HepG2 (cell line): ENCODE measurements around the gene TMEM204. TPM values are rescaled to one million over a fixed set of nuclear protein-coding genes. Genes with fewer than 3 reads are reported as not detected.

Experiments used
- ATAC-seq: fragments of 200-7000 bp; cut with Tn5 transposase; 3 replicates; pipeline ENCODE4 v1.9.1; 2020; ENCODE audit warnings: mild to moderate bottlenecking, moderate library complexity
- BruUV-seq: library from RNA; stranded (reverse); fragments of 400-500 nt; replicated peaks from 2 replicates; lab custom pipeline; 2021; lab: Mats Ljungman, UMichigan
- CTCF ChIA-PET: fragments of 300-600 bp; formaldehyde crosslinking; extraction: SDS; loops from one replicate; lab custom pipeline; 2021; ENCODE audit warnings: low total read pairs, inconsistent platforms, low intra/inter-chr PET ratio; lab: Yijun Ruan, JAX
- POLR2A ChIA-PET: fragments of 350-600 bp; sonication (Branson Sonifier 250); formaldehyde crosslinking; loops from one replicate; lab custom pipeline; 2020; ENCODE audit warnings: antibody characterized with exemption, inconsistent platforms; lab: Yijun Ruan, JAX
- DNase-seq: peaks from one replicate; pipeline ENCODE4 v3.0.0-alpha.2; 2015; ENCODE audit warnings: low spot score
- FAIRE-seq: peaks from 3 replicates; lab custom pipeline; 2011; peaks lifted over from hg19 to GRCh38; lab: Jason Lieb, UNC
- H2AFZ ChIP-seq: one replicate; pipeline ENCODE4 v1.6.1; 2011; ENCODE audit warnings: low read length, inconsistent platforms
- H3K27ac ChIP-seq: fragments of 300-600 bp; 3 replicates; pipeline ENCODE4 v1.8.0; 2011; ENCODE audit warnings: mixed run types, mild to moderate bottlenecking, mixed read lengths, low read length, inconsistent platforms; ENCODE audit not compliant: insufficient read depth; ENCODE audit errors: extremely low read length
- H3K27me3 ChIP-seq, 2 experiments: fragments of 200-600 bp in 1 of 2; 2 replicates in 1 of 2; 3 replicates in 1 of 2; pipeline versions ENCODE4 v1.6.0 to v1.8.0; 2011; ENCODE audit warnings: low read length in 2 of 2, mild to moderate bottlenecking in 2 of 2, moderate library complexity in 2 of 2, inconsistent platforms in 1 of 2; ENCODE audit not compliant: insufficient read depth in 2 of 2, control insufficient read depth in 1 of 2
- H3K36me3 ChIP-seq, 2 experiments: fragments of 200-600 bp in 1 of 2; replicated peaks in 1 of 2; 2 replicates in 1 of 2; 3 replicates in 1 of 2; pipeline versions ENCODE4 v1.5.1 to v1.8.0; 2011; ENCODE audit warnings: low read length in 2 of 2, inconsistent platforms in 1 of 2; ENCODE audit not compliant: insufficient read depth in 2 of 2, control insufficient read depth in 1 of 2
- H3K4me1 ChIP-seq: 2 replicates; pipeline ENCODE4 v1.5.1; 2012; ENCODE audit warnings: low read length, inconsistent platforms; ENCODE audit not compliant: insufficient read depth
- H3K4me2 ChIP-seq: 2 replicates; pipeline ENCODE4 v1.6.0; 2011; ENCODE audit warnings: low read depth, low read length, inconsistent platforms
- H3K4me3 ChIP-seq, 3 experiments: fragments of 200-600 bp in 1 of 3; sonication (generic), shearing (Covaris generic) in 1 of 3; replicated peaks in 1 of 3; 2 replicates each; pipeline ENCODE4 v1.5.1; 2011 to 2016; ENCODE audit warnings: low read length in 3 of 3, inconsistent platforms in 2 of 3, low read depth in 2 of 3, mild to moderate bottlenecking in 2 of 3, control low read depth in 1 of 3, mixed read lengths in 1 of 3; ENCODE audit not compliant: insufficient read depth in 1 of 3
- H3K79me2 ChIP-seq: one replicate; pipeline ENCODE4 v1.6.1; 2011; ENCODE audit warnings: low read length, inconsistent platforms; ENCODE audit not compliant: insufficient read depth
- H3K9ac ChIP-seq: 2 replicates; pipeline ENCODE4 v1.6.0; 2011; ENCODE audit warnings: mild to moderate bottlenecking, low read depth, low read length, inconsistent platforms; ENCODE audit not compliant: insufficient read depth
- H3K9me3 ChIP-seq: 2 replicates; pipeline ENCODE4 v1.5.1; 2012; ENCODE audit warnings: mild to moderate bottlenecking, low read length
- H4K20me1 ChIP-seq: 2 replicates; pipeline ENCODE4 v1.6.0; 2011; ENCODE audit warnings: inconsistent platforms, mild to moderate bottlenecking, low read length, moderate library complexity; ENCODE audit not compliant: insufficient read depth
- ATAD3A ChIP-seq: sonication (generic); formaldehyde crosslinking; IDR thresholded peaks from 2 replicates; pipeline ENCODE4 v1.4.0; 2020; ENCODE audit warnings: missing genetic modification reagents
- CEBPZ ChIP-seq: IDR thresholded peaks from 2 replicates; pipeline ENCODE4 v1.6.1; 2012; ENCODE audit warnings: low read length, improper control_type of control experiment
- MXD4 ChIP-seq: IDR thresholded peaks from 2 replicates; pipeline ENCODE4 v1.6.1; 2016; ENCODE audit warnings: mild to moderate bottlenecking, missing biosample characterization, missing genetic modification reagents
- PHB2 ChIP-seq: fragments of 450-650 bp; IDR thresholded peaks from 2 replicates; pipeline ENCODE4 v1.6.1; 2018; ENCODE audit not compliant: partially characterized antibody
- PRDM4 ChIP-seq: sonication (generic); formaldehyde crosslinking; IDR thresholded peaks from 2 replicates; pipeline ENCODE4 v1.9.0; 2021; ENCODE audit warnings: missing genetic modification reagents, borderline replicate concordance
- XRCC5 ChIP-seq: fragments of 200-400 bp; formaldehyde crosslinking; optimal IDR thresholded peaks from 2 replicates; pipeline ENCODE3; 2017; ENCODE audit warnings: mild to moderate bottlenecking, low read length
- ZBTB3 ChIP-seq: sonication (generic); formaldehyde crosslinking; IDR thresholded peaks from 2 replicates; pipeline ENCODE4 v1.4.0; 2020; ENCODE audit warnings: low read depth, mild to moderate bottlenecking, moderate library complexity, missing genetic modification reagents, borderline replicate concordance
- ZFX ChIP-seq: sonication (generic); formaldehyde crosslinking; IDR thresholded peaks from 2 replicates; pipeline ENCODE4 v1.4.0; 2020; ENCODE audit warnings: mild to moderate bottlenecking, low read depth, missing genetic modification reagents, moderate library complexity
- ZNF230 ChIP-seq: sonication (generic); formaldehyde crosslinking; IDR thresholded peaks from 2 replicates; pipeline ENCODE4 v1.4.0; 2020; ENCODE audit warnings: mild to moderate bottlenecking, missing genetic modification reagents
- ZNF547 ChIP-seq: sonication (generic); formaldehyde crosslinking; IDR thresholded peaks from 2 replicates; pipeline ENCODE4 v1.5.1; 2020; ENCODE audit warnings: mild to moderate bottlenecking, missing genetic modification reagents
- ZNF576 ChIP-seq: sonication (generic); formaldehyde crosslinking; IDR thresholded peaks from 2 replicates; pipeline ENCODE4 v1.4.0; 2020; ENCODE audit warnings: mild to moderate bottlenecking, missing genetic modification reagents
- ZNF609 ChIP-seq: sonication (generic); formaldehyde crosslinking; IDR thresholded peaks from 2 replicates; pipeline ENCODE4 v1.4.0; 2020; ENCODE audit warnings: mild to moderate bottlenecking, missing genetic modification reagents, borderline replicate concordance
- ZNF709 ChIP-seq: sonication (generic); formaldehyde crosslinking; IDR thresholded peaks from 2 replicates; pipeline ENCODE4 v1.5.0; 2020; ENCODE audit warnings: mild to moderate bottlenecking, missing genetic modification reagents
- WGBS: methylation state at CpG from one replicate; pipeline ENCODE4 v1.1.6; 2017; ENCODE audit warnings: low lambda C conversion rate; 5-methylcytosine and 5-hydroxymethylcytosine counted together
- in situ Hi-C: cut with HindIII; loops from 2 replicates; pipeline ENCODE4 v1.10.0; 2017; ENCODE audit warnings: low pct_unique_long_range_greater_than_20kb; ENCODE audit not compliant: extremely low pct_ligation_motif_present
- intact Hi-C: fragments of 100-400 bp; cut with micrococcal nuclease; formaldehyde crosslinking; loops from one replicate; pipeline ENCODE4 v1.10.0; 2022; ENCODE audit not compliant: unreplicated experiment
- polyA plus RNA-seq, 8 experiments: library from polyadenylated mRNA; depleted of rRNA in 3 of 8; stranded (reverse) in 7 of 8; unstranded in 1 of 8; fragments of >200 nt; fragmentation: Illumina TruSeq in 4 of 8; extraction: Trizol in 4 of 8; gene quantifications; 2 replicates each; pipeline versions ENCODE4 v1.2.1 to v1.2.3, GENCODE V29; 2011 to 2016; ENCODE audit warnings: low read depth in 4 of 8, missing spikeins in 1 of 8, mixed read lengths in 1 of 8; ENCODE audit not compliant: insufficient read depth in 1 of 8
- total RNA-seq, 5 experiments: library from RNA; depleted of rRNA; stranded (reverse); fragments of >200 nt; fragmentation: Illumina TruSeq; extraction: Trizol; gene quantifications; 2 replicates each; pipeline ENCODE4 v1.2.3, GENCODE V29; 2016; ENCODE audit warnings: low read depth in 1 of 5

The TMEM204 gene
- total and polyA plus RNA-seq, 2 of the 13 experiments (the other 11 are each of a cell fraction or from before 2014, with no cell fraction given): not detected

- no peak overlapping the region for H3K27ac ChIP-seq
- intact Hi-C loops (no loop called here), in situ Hi-C loops (no loop called here)
- no peak for FAIRE-seq
- ATAC-seq: no peak
- H3K27me3 ChIP-seq: no peaks in the 10 kb centered on the region
- H3K9ac ChIP-seq: no peak overlapping the region
- H3K4me2 ChIP-seq: no peak overlapping the region
- ChIA-PET CTCF (no interaction called here), POLR2A (no interaction called here)
- 91% methylated on average over 21 of the region's 44 CpGs for WGBS
- no peak for DNase-seq
- no peaks in the 10 kb centered on the region for H3K9me3 ChIP-seq
- H2AFZ ChIP-seq: no peak overlapping the region
- H3K79me2 ChIP-seq: no peaks in the 10 kb centered on the region
- BruUV-seq: no TSS peak
- no peak overlapping the region for H3K4me3 ChIP-seq
- no peaks in the 10 kb centered on the region; a peak in 1 of 5 replicates for H3K36me3 ChIP-seq
- peaks cover 12% of the 10 kb centered on the region for H3K4me1 ChIP-seq
- no peaks in the 10 kb centered on the region for H4K20me1 ChIP-seq
- TF ChIP-seq ZNF609 (CRISPR knock-in tag) (no peak), XRCC5 (no peak), ZNF230 (CRISPR knock-in tag) (no peak), ATAD3A (CRISPR knock-in tag) (no peak), ZNF709 (CRISPR knock-in tag) (no peak), ZNF576 (no peak), ZNF547 (CRISPR knock-in tag) (no peak), ZBTB3 (CRISPR knock-in tag) (no peak), PRDM4 (CRISPR knock-in tag) (no peak), CEBPZ (no peak), MXD4 (CRISPR knock-in tag) (no peak), PHB2 (no peak), ZFX (no peak)
Observed at GRCh38 chr16:1525871-1526607, 7.4 kb upstream of the TMEM204 start.
